ENCODE results near the gene TMEM94. TPM values are rescaled to one million over a fixed set of nuclear protein-coding genes. Genes with fewer than 3 reads are reported as not detected.

Gene TMEM94
- total RNA-seq, 1 experiment from 2014 or later, result 61.4 TPM

- no peak overlapping the region for H4K5ac ChIP-seq (ENCODE audit: insufficient read length, low read depth, low read length)
- Mint-ChIP-seq H3K27ac (no peak overlapping the region), H3K4me3 (no peak overlapping the region), H3K9me3 (no peaks in the 10 kb centered on the region), H3K4me1 (0 out of 4 replicates have a peak, but pooled peaks cover 0 to 2% of the 10 kb centered on the region in 2 experiments), H3K27me3 (ENCODE audit: low read depth) (no peaks in the 10 kb centered on the region), H3K36me3 (ENCODE audit: insufficient read depth in 1 of 3, low read depth in 3 of 3) (peaks cover 4 to 22% (median 14%) of the 10 kb centered on the region in 3 experiments; a peak in 5 of 7 replicates)
- no peak overlapping the region for H2BK5ac ChIP-seq (ENCODE audit: insufficient read length, low read length)
- no peak overlapping the region for H2AK5ac ChIP-seq (ENCODE audit: insufficient read length, low read length)
- H3K79me1 ChIP-seq (ENCODE audit: insufficient read depth, low read depth, low read length, poor library complexity, severe bottlenecking), result no peaks in the 10 kb centered on the region
- H3K79me2 ChIP-seq (ENCODE audit: insufficient read depth, low read length), result no peaks in the 10 kb centered on the region
- H2BK20ac ChIP-seq (ENCODE audit: low read depth, low read length, poor library complexity, severe bottlenecking), result no peak overlapping the region
- no peak overlapping the region for H3K14ac ChIP-seq (ENCODE audit: insufficient read depth, low read length)
- H3T11ph ChIP-seq (ENCODE audit: low read length), result no peak overlapping the region
- no peak overlapping the region for H2BK120ac ChIP-seq (ENCODE audit: low read depth, low read length, poor library complexity, severe bottlenecking)
- H3K27me3 ChIP-seq (ENCODE audit: insufficient read depth, low read length), result no peaks in the 10 kb centered on the region
- H3K27ac ChIP-seq (ENCODE audit: insufficient read length, low read depth, low read length), result no peak overlapping the region
- H4K20me1 ChIP-seq (ENCODE audit: control insufficient read depth, insufficient read depth, insufficient read length), result no peaks in the 10 kb centered on the region
- H2AFZ ChIP-seq (ENCODE audit: low read length), result no peak overlapping the region
- no peak overlapping the region for H3K9ac ChIP-seq (ENCODE audit: extremely low read depth, insufficient read length, low read length)
- H3K4me2 ChIP-seq (ENCODE audit: insufficient read depth, insufficient read length, low read length), result no peak overlapping the region
- TF ChIP-seq CTCF (conservative IDR thresholded peaks at IDR 0.05), result no peak
- H2BK12ac ChIP-seq (ENCODE audit: insufficient read length, low read depth, low read length), result no peak overlapping the region
- H3K18ac ChIP-seq (ENCODE audit: insufficient read length, low read depth, low read length), result no peak overlapping the region
- no peaks in the 10 kb centered on the region for H3K23me2 ChIP-seq (ENCODE audit: insufficient read length, low read depth, low read length, poor library complexity, severe bottlenecking)
- H3K4me1 ChIP-seq (ENCODE audit: insufficient read depth, low read length), result no peaks in the 10 kb centered on the region
- no peak overlapping the region for H3K56ac ChIP-seq (ENCODE audit: insufficient read length, low read depth, low read length)
- no CpG with 5 or more reads among the region's 4 CpGs for WGBS (ENCODE audit: extremely low coverage, insufficient read length, low lambda C conversion rate)
- H4K8ac ChIP-seq (replicated peaks; ENCODE audit: insufficient read length, low read depth, low read length), result no peak overlapping the region
- H3K4ac ChIP-seq (ENCODE audit: low read depth, low read length), result no peak overlapping the region
- DNase-seq, result no peak
- no peak overlapping the region for H4K91ac ChIP-seq (ENCODE audit: insufficient read length, low read depth, low read length)
- no peak overlapping the region for H2BK15ac ChIP-seq (ENCODE audit: low read depth, low read length)
- no peaks in the 10 kb centered on the region for H3K9me3 ChIP-seq (ENCODE audit: control insufficient read depth, low read depth, low read length)
- H3K23ac ChIP-seq (ENCODE audit: insufficient read length, low read depth, low read length), result no peak overlapping the region
These were observed 15.7 kb downstream of the TMEM94 start for GRCh38 chr17:75472119-75472518.
